ENCODE results near the gene NRG3.

The NRG3 gene

GRCh38 chr10:82477776-82478175 lies 602.8 kb downstream of the NRG3 start:
- TF ChIP-seq CTCF (IDR thresholded peaks at IDR 0.05), result no peak

- no peak for TF ChIP-seq CTCF (IDR thresholded peaks at IDR 0.05)
Observed at GRCh38 chr10:82492647-82493046, 617.7 kb downstream of the NRG3 start.

- no peak for TF ChIP-seq CTCF (IDR thresholded peaks at IDR 0.05)
Observed at GRCh38 chr10:82496114-82496513, 621.1 kb downstream of the NRG3 start.

GRCh38 chr10:82497439-82497838 lies 622.4 kb downstream of the NRG3 start:
- TF ChIP-seq CTCF (IDR thresholded peaks at IDR 0.05), result no peak

GRCh38 chr10:82498976-82499375 lies 624.0 kb downstream of the NRG3 start:
- no peak for TF ChIP-seq CTCF (IDR thresholded peaks at IDR 0.05)

- no peak for TF ChIP-seq CTCF (IDR thresholded peaks at IDR 0.05)
Observed at GRCh38 chr10:82505009-82505408, 630.0 kb downstream of the NRG3 start.

GRCh38 chr10:82506680-82507376 lies 631.8 kb downstream of the NRG3 start:
- no peak for TF ChIP-seq CTCF (IDR thresholded peaks at IDR 0.05)

GRCh38 chr10:82515256-82515655 lies 640.3 kb downstream of the NRG3 start:
- no peak for TF ChIP-seq CTCF (IDR thresholded peaks at IDR 0.05)

Measured in LNCAP (cell line).